Activated CD4-positive, alpha-beta T cell treated with anti-CD3 and anti-CD28 coated beads, Interleukin-2, amount 50 U/mL, for 48 hours (primary cell): ENCODE data around the gene INPP5K.

Source experiments
- DNase-seq, 2 experiments: peaks; one replicate each; pipeline ENCODE4 v3.0.0-alpha.2; 2020

Gene INPP5K

DNA sequence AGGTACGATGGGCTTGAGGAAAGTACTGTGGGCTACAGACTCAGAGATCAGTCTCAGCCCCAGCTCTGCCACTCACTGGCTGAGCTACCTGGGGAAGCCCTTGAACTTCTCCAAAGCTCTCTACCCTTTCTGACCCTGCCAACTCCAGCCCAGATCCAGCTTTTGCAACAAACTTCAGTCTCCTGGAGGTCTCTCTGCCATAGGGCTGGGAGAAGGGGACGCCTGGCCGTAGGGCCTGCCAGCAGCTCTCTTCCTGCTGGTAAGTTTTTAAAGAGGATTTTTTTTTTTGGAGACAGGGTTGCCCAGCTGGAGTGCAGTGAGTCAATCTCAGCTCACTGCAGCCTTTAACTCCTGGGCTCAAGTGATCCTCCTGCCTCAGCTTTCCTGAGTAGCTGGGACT is 11.5 kb downstream of the INPP5K start:
- DNase-seq: no peak

- DNase-seq: no peak
Observed at GRCh38 chr17:1503699-1504098, 12.7 kb downstream of the INPP5K start.

GRCh38 chr17:1498869-1499268 is 17.5 kb downstream of the INPP5K start:
- no peak for DNase-seq

GRCh38 chr17:1498233-1498632 is 18.2 kb downstream of the INPP5K start:
- no peak for DNase-seq

DNA sequence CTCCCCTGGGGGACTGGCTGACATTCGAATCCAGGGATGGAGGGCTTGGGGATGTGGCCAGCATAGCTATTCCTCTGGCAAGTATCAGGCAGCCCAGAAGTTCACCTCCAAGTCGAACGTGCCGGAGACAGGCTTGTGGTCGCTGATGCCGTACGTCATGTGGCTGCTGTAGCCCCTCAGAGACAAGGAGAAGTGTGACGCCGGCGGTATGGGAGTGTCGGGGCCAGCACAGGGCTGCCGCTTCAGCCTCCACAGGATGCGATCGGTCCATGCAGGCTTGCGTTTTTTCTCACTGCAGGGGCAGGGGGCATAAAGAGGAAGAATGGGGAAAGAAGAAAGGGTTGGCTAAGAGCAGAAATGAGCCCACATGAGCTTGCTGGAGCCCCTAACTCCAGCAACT is 18.6 kb downstream of the INPP5K start:
- no peak for DNase-seq

- no peak for DNase-seq
Observed at GRCh38 chr17:1496869-1497268, 19.5 kb downstream of the INPP5K start.

GRCh38 chr17:1495265-1495989 is 21.0 kb downstream of the INPP5K start:
- no peak for DNase-seq

GRCh38 chr17:1494736-1495253 is 21.6 kb downstream of the INPP5K start:
- no peak for DNase-seq

GRCh38 chr17:1494203-1494602 is 22.2 kb downstream of the INPP5K start:
- DNase-seq: no peak

DNA sequence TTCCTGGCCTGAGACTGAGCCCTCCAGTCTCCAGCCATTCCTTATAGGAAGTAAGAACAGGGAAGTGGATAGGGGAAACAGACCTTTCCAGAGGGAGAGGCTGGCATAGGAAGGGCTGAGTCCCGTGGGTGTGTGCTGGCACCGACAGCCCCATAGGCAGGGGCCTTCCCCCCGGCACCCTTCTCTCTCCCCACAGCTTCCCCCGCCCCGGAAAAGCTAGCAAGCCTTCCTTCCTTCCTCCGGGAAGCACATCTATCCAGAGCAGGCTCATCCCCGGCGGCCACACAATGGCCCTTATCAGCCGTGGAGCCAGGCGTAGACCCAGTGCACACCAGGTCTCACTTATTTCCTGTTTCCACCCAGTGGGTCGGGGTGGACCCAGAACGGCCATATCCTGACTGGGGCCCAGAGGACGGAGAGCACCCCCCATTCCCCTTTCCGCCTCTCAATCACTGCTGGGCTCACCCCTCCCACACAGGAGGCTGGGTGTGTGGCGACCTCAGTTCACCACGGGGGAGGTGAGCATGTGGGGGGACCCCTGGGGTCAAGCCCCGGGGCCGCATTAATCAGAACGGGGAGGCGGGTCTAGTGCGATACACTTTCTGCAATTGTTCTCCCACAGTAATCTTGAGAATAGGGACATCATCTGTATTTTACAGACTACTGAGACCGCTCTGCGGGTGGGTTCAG is 23.0 kb downstream of the INPP5K start:
- DNase-seq: no peak

DNA sequence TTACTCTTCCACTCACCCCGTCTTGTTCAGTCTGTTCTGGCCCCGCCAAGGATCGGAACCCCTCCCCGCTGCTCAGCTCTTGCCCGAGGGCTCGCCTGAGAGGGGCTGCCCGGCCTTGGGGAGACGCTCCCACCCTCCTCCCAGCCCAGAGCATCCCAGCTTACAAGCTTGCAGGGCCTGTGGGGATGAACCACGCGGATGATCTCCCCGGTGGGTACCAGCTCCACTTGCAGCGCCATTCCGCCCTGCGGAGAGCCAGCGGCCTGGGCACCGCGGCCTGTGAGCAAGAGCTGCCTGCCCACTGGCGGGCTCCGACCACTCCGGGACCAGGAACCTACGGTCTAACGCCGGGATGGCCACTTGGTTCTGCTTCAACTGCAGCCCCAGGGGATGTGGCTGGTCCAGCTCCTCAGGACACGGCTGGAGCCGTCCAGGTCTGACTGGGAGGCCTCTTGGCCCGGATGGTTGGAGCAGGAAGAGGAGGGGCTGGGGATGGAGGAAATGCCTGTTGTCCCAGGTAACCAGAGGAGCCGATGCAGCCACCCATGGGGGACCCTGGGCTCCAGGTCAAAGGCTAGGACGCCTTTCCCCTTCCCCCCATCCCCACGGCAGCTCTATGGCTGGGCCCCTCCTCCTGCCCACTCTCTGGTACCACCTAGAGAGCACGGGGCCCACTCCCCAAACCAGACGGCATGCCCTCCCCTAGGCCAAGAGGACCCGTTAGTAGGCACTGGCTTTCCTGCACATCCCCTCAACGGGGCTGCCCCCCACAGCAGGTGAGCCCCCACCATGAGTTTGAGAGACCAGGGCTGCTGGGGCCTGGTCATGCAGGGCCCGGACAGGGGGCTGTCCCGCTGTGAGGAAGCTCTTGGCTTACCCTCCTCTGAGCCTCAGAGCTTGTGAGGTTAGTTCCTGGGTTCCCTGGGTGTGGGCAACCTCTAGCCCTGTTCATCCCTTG is 23.9 kb downstream of the INPP5K start, which contains the start of gene MYO1C:
MYO1C (minus strand) TSS at position 438 of the 958 bp plus-strand sequence; CDS start at position 239, 199 bp downstream.
- no peak for DNase-seq

- peak; percentile 49 to 58 for DNase-seq
Observed at GRCh38 chr17:1491443-1492248, 24.8 kb downstream of the INPP5K start.

DNA sequence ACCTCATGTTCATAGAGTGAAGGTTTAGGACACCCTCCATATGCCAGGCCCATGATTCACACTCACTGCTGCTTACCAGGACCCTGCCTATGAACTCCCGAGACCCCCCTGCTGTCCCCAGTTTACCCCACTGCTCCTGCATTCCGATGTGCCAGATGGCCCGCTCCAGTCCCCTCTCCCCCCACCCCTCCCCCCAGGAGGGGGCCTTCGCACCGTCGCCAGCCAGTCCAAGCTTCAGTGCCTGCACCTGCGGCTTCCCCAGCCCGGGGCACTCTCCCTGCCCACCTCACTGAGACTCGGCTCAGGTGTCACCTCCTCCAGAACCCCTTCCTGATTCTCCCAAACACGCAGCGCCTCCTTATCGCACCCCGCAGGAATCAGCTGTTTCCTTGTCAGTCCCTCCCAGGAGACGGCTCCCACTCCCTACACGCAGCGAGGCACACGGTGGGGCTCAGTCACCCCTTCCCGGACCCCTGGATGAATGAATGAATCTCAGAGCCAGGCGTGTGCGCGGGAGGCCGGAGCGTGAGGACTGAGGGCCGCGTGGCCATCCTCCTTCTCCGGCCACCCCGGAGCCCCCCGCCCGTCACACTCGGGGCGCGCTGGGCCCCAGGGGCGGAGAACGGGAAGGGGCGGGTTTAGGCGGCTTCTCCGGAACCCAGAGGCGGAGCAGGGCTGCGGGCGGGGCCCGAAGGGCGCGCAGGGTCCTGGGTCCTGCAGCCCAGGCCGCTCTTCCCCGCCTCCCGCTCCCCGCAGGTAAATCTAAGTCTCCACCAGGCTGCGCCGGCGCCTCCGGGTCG is 25.6 kb downstream of the INPP5K start:
- DNase-seq: peak; percentile 78 to 84

DNA sequence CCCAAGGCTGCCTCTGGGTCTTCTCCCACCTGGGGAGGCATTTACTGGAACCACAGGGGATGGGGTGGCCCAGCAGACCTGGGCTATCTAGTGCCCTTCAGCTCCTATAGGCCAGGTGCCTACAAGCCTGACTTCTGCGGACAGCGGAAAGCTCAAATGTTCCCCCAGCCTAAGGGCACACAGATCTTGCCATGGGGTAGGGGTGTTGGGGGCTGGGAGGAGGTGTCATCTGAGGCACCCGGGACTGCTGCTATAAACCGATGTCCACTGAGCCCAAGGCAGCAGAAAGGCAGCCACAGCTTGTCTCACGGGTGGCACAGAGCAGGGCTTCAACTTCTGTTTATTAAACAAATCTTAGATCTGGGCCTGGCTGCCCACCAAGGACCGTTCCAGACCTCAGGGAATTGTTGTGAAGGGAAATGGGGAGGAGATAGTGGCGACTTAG is 27.6 kb downstream of the INPP5K start:
- DNase-seq: no peak

DNA sequence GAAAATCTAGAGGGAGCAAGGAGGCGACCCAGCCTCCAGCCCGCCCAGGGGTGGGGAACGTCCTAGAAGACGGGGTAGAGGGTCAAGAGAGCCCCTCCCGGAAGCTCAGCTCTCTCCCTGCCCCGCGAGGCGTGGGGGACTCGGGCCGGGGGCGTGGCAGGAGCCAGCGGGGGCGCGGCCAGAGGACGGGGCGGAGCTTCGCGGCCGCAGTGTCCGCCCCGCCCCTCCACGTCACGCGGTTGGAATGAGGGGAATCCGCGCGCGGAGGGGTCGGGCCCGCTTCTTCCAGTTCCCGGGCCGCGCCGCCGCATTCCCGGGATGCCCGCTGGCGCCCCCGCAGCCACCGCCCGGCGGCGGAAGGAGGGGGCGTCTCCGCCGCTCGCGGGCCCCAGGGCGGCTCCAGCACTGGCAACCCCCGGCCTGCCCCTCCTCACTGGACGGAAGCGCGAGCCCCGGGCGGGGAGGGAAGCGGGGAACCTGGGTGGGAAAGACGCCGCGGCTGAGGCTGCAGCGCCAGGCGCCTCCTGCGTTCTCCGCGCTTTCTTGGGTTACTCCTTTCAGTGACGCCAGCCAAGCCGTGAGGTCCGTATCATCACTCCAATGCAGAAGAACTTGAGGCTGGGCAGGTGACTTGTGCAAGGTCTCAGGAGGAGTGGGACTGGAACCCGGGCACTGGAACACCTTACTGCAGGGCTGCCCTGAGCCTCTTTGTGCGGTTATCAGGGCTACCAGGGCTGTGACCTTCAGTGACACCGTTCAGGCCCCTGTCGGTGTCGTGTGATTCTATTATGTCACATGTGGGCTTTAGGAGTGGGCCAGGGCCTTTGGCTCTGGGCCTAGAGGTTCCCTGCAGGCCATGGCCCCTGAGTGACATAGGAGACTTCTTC is 28.2 kb downstream of the INPP5K start:
- DNase-seq: peak; percentile 75 to 78

GRCh38 chr17:1486802-1487695 is 29.4 kb downstream of the INPP5K start:
- DNase-seq: peak; percentile 82 to 88

GRCh38 chr17:1485423-1486376 is 30.7 kb downstream of the INPP5K start:
- peak; percentile 70 to 74 for DNase-seq
